Hindlimb muscle (tissue), 1 donor: ENCODE results near the gene KHSRP. TPM values are rescaled to one million over a fixed set of nuclear protein-coding genes. Genes with fewer than 3 reads are reported as not detected.

Experiments
- DNase-seq: peaks from one replicate; pipeline ENCODE4 v3.0.0-alpha.2; 2013
- polyA plus RNA-seq: library from polyadenylated mRNA; unstranded; fragments of 120-200 nt; gene quantifications from one replicate; pipeline ENCODE4 v1.2.1, GENCODE V29; 2013; ENCODE audit not compliant: insufficient read length

The KHSRP gene
- 213 TPM for polyA plus RNA-seq

GRCh38 chr19:6424195-6424938 lies at the start of gene KHSRP:
Gene KHSRP, minus strand, starts transcription at chr19:6424811. Its CDS starts 110 bp downstream, at chr19:6424701.
- no peak for DNase-seq

- no peak for DNase-seq
Observed at GRCh38 chr19:6473647-6474046, 49.0 kb upstream of the KHSRP start.

GRCh38 chr19:6472713-6473112 lies 48.1 kb upstream of the KHSRP start:
- no peak for DNase-seq

- DNase-seq: no peak
Observed at GRCh38 chr19:6471076-6471475, 46.5 kb upstream of the KHSRP start.

DNA sequence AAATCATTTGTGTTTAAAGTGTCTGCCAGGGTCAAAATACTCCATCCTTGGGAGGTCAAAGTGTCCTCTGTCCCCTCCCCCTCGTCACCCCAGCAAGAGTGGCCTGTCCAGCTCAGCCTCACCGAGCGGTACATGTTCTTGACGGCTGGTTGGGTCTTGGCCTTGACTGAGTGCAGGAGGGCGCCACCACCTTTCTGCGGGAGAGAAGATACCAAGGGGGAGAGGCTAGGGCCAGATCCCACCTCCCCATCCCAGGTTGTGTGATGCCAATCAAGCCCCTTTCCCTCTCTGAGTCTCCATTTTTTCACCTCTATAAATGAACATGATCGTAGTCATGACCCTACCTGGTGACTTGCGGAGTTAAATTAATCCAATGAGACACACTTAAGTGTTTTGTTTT lies 45.6 kb upstream of the KHSRP start:
- no peak for DNase-seq

DNA sequence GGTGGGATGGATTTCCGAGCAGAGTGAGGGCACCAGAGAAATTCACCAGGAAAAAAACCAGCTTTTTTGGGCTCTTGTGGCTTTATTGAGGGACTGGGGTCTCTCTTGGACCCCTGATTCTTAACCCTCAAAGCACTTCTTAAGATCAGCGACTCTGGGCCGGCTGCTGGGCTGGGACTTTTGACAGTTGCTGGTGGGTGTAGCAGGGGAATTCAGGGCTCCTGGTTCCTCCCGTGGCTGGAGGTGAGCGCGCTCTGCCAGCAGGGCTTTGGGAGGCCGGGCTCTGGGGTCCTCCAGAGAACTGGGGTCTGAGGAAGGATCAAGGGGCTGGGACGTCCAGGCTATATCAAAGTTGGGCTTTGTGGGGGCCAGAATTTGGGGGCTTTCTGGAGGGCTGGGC lies 42.8 kb upstream of the KHSRP start:
- no peak for DNase-seq

DNA sequence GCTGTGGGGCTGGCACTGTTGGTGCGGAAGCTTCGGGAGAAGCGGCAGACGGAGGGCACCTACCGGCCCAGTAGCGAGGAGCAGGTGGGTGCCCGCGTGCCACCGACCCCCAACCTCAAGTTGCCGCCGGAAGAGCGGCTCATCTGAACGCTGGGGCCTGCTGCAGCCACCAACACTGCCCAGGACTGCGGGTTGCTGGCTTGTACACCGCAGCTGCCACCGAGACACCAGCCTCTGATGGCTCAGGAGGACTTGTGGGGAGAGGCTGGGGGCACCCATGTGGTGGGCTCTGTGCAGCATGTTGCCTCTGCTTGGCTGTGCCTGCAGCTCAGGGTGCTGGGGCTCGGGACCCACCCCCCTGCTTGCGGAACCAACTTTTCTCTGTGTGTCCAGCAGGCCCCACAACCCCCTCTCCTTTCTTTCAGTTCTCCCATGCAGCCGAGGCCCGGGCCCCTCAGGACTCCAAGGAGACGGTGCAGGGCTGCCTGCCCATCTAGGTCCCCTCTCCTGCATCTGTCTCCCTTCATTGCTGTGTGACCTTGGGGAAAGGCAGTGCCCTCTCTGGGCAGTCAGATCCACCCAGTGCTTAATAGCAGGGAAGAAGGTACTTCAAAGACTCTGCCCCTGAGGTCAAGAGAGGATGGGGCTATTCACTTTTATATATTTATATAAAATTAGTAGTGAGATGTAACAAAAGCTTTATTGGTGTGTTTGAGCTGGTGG lies 42.1 kb upstream of the KHSRP start:
- no peak for DNase-seq

DNA sequence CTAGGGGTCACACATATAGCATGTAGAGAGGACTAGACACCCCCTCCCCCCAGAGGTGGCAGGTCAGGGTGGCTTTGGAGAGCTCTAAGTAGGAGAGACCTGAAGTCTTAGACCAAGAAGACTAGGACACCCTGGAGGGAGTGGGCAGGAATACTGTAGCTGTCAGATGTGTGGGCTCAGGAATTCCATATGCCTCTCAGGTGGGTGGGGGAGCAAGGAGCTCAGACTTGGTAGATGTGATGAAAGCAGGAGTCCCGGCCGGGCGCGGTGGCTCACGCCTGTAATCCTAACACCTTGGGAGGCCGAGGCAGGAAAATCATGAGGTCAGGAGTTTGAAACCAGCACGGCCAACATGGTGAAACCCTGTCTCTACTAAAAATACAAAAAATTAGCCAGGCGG lies 41.1 kb upstream of the KHSRP start:
- DNase-seq: no peak

DNA sequence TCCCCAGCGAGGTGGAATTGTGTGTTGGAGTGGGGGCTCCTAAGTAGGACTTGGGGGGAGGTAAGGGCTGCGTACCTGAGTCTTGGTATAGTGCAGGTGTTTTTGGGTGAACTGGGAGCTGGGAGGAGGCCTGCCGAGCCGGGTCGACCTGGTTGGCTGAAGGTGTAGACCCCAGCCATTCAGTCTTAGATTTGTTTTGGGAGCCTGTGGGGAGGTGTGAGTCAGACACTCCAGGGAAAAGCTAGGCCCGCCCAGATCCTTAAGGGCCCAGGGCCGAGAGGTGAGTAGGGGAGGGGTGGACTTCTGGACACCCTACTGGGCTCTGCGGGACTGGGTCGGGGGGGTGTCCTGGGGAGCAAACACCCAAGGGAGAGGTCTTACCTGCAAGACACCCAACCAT lies 40.4 kb upstream of the KHSRP start:
- no peak for DNase-seq

DNA sequence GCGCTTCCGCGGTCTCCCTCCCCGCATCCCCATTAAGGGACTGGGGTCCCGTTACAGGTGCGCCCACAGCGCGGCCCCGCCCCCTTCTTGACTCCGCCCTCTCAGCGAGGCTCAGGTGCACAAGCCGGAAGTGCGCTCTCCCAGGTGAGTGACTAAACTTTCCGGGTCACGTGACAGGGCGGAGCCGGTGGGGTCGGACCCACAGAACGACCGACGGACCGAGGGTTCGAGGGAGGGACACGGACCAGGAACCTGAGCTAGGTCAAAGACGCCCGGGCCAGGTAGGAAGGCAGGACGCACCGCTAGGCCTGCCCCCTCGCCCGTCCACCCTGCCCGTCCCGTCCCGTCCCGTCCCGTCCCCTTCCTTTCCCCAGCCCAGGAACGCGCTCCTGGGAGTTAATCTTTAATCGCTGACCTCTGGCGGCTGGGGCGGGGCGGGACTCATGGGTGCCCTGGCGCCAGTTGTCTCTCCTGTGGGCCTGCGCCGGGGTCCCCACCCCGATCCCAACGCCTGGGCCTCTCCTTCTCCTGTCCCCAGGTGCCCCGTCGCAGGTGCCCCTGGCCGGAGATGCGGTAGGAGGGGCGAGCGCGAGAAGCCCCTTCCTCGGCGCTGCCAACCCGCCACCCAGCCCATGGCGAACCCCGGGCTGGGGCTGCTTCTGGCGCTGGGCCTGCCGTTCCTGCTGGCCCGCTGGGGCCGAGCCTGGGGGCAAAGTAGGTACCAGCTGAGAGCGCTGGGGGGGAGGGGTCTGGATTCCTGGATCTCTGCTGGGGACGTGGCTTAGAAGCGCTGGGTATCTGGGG lies 39.7 kb upstream of the KHSRP start, which contains the start of gene CRB3:
CRB3 (plus strand) TSS at position 202 of the 804 bp plus-strand sequence; CDS start at position 633, 431 bp downstream.
- DNase-seq: no peak

GRCh38 chr19:6460099-6460884 lies 35.7 kb upstream of the KHSRP start:
- DNase-seq: peak; percentile 99

DNA sequence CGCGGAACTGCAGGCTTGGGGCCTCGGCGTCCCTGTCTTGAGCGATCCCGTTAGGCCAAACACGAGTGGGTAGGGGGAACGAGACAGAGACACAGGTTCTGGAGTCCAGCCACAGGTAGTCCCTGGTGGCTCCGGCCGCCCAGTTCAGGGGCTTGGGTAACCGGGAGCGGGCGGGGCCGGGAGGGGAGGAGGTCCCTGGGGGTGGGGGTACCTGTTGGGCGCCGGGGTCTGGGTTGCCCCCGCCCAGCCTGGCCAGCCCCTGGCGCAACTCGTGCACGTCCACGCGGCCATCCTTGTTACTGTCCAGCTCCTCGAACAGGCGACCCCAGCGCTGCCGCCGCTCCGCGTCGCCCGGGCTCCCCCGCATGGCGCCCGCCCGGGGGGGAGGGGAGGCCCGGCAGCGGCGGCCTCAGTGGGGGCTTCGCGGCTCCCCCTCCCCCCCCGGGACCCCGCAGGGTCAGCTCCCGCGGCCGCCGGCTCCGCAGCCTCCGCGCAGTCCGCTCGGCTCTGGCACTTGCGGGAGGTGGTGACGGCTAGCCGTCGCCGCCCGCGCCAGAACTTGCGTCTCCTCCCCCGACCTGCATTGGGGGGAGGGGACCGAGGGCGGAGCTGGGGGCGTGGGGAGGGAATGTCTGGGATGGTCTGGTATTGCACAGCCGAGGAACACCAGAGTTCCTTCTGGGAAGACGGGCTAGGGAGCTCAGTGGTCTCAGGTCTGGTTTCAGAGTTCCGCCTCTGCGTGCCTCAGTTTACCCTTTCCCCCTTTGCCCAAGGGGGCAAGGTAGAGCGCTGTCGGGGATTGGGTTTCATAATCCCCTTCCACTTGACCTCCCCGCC lies 34.9 kb upstream of the KHSRP start, which contains the start of gene SLC25A23:
SLC25A23 (minus strand) TSS at position 531 of the 837 bp plus-strand sequence; CDS start at position 367, 164 bp downstream.
- DNase-seq: peak; percentile 79

- DNase-seq: no peak
Observed at GRCh38 chr19:6458695-6459261, 34.2 kb upstream of the KHSRP start.

DNA sequence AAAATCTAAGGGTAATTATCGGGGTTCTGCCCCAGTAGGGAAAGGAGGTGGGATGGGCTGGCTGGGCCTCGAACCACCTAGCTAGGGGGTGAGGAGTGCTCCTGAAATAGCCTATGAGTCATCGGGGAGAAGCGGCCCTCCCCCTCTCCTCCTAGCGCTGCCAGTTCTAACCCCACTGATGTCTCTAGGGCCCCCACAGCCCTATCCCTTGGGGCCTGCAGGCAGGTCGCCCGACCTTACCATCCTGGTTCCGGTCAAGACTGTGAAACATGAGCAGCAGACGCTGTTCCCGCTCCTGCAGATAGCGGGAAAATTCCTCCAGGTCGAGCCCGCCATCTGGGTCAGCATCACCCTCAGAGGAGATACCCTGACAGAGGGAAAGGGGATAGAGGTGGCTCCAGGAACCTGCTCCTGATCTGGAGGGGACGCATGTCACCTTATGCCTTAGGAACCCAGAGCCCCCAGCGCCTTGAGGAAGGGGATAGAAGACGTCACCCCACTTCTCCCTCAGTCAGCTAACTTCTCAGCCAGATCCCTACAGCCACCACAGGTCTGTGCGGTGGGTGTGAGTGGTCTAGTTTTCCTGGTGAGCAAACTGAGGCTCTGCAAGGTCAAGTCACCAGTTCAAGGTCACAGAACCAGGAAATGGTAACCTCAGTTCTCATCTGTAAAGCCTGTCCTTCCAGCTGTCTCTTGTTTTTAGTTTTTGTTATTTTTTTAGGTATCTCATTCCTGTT lies 33.5 kb upstream of the KHSRP start:
- no peak for DNase-seq

DNA sequence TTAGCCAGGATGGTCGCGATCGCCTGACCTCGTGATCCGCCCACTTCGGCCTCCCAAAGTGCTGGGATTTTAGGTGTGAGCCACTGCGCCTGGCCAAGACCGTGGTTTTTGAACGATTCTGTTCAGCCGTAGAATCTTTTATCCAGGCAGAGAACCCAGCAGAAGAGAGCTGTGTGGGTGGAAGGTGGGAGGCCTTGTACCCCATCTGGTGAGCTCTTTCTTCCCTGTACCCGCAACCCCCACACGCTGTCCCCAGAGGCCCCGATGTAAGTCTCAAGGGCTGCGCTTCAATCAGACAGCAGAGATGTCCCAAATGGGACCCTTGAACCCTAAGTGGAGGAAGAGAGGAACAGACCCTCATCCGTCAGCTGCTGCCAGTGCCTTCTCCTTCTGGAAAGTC lies 31.3 kb upstream of the KHSRP start:
- no peak for DNase-seq

- DNase-seq: no peak
Observed at GRCh38 chr19:6453951-6454565, 29.4 kb upstream of the KHSRP start.

GRCh38 chr19:6452899-6453298 lies 28.3 kb upstream of the KHSRP start:
- no peak for DNase-seq

- no peak for DNase-seq
Observed at GRCh38 chr19:6452223-6452614, 27.6 kb upstream of the KHSRP start.

GRCh38 chr19:6451583-6452222 lies 27.1 kb upstream of the KHSRP start:
- no peak for DNase-seq
